ENCODE measurements around the gene SMIM27.
"Not testable (repeated sequence)": the region's sequence is repeated elsewhere in the genome, so short reads cannot be mapped to it uniquely, and the experiment has no call there.

Gene SMIM27

GRCh38 chr9:32552172-32552872, at the start of gene SMIM27, which contains the start of gene TOPORS:
TSS of gene SMIM27 (plus strand) at chr9:32552327. CDS start at chr9:32552435, 108 bp downstream.
TSS of gene TOPORS (minus strand) at chr9:32552586. CDS start at chr9:32552436, 150 bp downstream.
- Histone ChIP-seq H3K27me3 (no peaks in the 10 kb centered on the region), H4K20me1 (peaks cover 32 to 41% (median 35%) of the 10 kb centered on the region in 11 experiments), H3K9ac (peak within 1 kb of the TSS; percentile 88 to 97 (median 94)), H3K4me1 (peaks cover 34 to 54% (median 41%) of the 10 kb centered on the region in 10 experiments), H3K36me3 (peaks cover 9 to 27% (median 21%) of the 10 kb centered on the region in 11 experiments; a peak in 21 of 22 replicates), H3K27ac (peak within 1 kb of the TSS; percentile 86 to 98 (median 95)), H3K9me3 (replicated peaks in 1 of 11) (no peaks in the 10 kb centered on the region), H3K4me3 (peak within 1 kb of the TSS; percentile 69 to 96 (median 87)), H3K4me2 (peak within 1 kb of the TSS; percentile 83 to 95 (median 93))
- TF ChIP-seq Cebpa-rat (IDR thresholded peaks at IDR 0.05): peak in 4 of 11 experiments; percentile 11 to 57 (median 30); a peak in 3 of 22 replicates

- TF ChIP-seq Cebpa-rat (IDR thresholded peaks at IDR 0.05): no peak
- peaks cover 18 to 46% (median 28%) of the 10 kb centered on the region in 11 experiments for H3K36me3 ChIP-seq
- 0 out of 22 replicates have a peak, but pooled peaks cover 0 to 5% (median 0%) of the 10 kb centered on the region in 11 experiments for H4K20me1 ChIP-seq
- H3K4me1 ChIP-seq: no peaks in the 10 kb centered on the region
- H3K4me3 ChIP-seq: no peak overlapping the region
- H3K27me3 ChIP-seq: no peaks in the 10 kb centered on the region
- no peak overlapping the region for H3K4me2 ChIP-seq
- peaks cover 0 to 6% (median 0%) of the 10 kb centered on the region in 11 experiments; a peak in 4 of 22 replicates for H3K9me3 ChIP-seq (replicated peaks in 1 of 11)
- no peak overlapping the region for H3K9ac ChIP-seq
- H3K27ac ChIP-seq: no peak overlapping the region
Measured at GRCh38 chr9:32502464-32502863, 49.7 kb upstream of the SMIM27 start.

DNA sequence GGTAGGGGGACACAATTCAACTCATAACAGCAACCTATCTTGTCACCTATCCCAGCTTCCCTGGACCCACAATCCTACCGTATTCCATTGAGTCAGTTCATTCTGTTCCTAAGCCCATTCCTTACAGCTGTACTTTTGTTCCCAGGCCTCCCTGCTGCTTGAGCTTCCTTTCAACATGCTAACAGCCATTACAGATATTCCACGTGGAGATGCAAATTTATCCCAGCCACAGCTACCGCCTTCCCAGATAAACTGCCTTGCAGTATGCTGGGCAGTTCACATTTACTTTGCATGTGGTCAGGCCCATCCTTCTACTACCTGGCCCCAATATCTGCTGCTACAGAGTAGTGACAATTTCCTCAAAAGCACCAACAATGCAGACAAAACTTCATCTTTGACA, 49.1 kb upstream of the SMIM27 start:
- Histone ChIP-seq H3K9ac (no peak overlapping the region), H3K4me1 (no peaks in the 10 kb centered on the region), H3K9me3 (replicated peaks in 1 of 11) (peaks cover 0 to 6% (median 0%) of the 10 kb centered on the region in 11 experiments; a peak in 4 of 22 replicates), H3K27me3 (no peaks in the 10 kb centered on the region), H3K36me3 (peaks cover 15 to 41% (median 23%) of the 10 kb centered on the region in 11 experiments), H3K4me3 (no peak overlapping the region), H3K27ac (no peak overlapping the region), H3K4me2 (no peak overlapping the region), H4K20me1 (peaks cover 0 to 7% (median 0%) of the 10 kb centered on the region in 11 experiments; a peak in 1 of 22 replicates)
- no peak for TF ChIP-seq Cebpa-rat (IDR thresholded peaks at IDR 0.05)

GRCh38 chr9:32508728-32509127, 43.4 kb upstream of the SMIM27 start:
- Histone ChIP-seq H3K4me1 (no peaks in the 10 kb centered on the region), H3K9me3 (replicated peaks in 1 of 11) (peaks cover under 1 to 13% (median 7%) of the 10 kb centered on the region in 11 experiments; a peak in 14 of 22 replicates), H3K9ac (no peak overlapping the region), H3K4me2 (no peak overlapping the region), H3K27ac (no peak overlapping the region), H3K4me3 (no peak overlapping the region), H3K36me3 (peaks cover 0 to 10% (median 0%) of the 10 kb centered on the region in 11 experiments; a peak in 1 of 22 replicates), H3K27me3 (no peaks in the 10 kb centered on the region), H4K20me1 (peaks cover 0 to 5% (median 0%) of the 10 kb centered on the region in 11 experiments; a peak in 1 of 22 replicates)
- TF ChIP-seq Cebpa-rat (IDR thresholded peaks at IDR 0.05): no peak

- H3K4me1 ChIP-seq: no peaks in the 10 kb centered on the region
- H3K27me3 ChIP-seq: no peaks in the 10 kb centered on the region
- peaks cover 23 to 44% (median 35%) of the 10 kb centered on the region in 11 experiments for H3K36me3 ChIP-seq
- no peak overlapping the region for H3K4me3 ChIP-seq
- H4K20me1 ChIP-seq: no peaks in the 10 kb centered on the region; a peak in 1 of 22 replicates
- H3K27ac ChIP-seq: no peak overlapping the region
- TF ChIP-seq Cebpa-rat (IDR thresholded peaks at IDR 0.05): no peak
- no peak overlapping the region for H3K4me2 ChIP-seq
- no peak overlapping the region for H3K9ac ChIP-seq
- H3K9me3 ChIP-seq (replicated peaks in 1 of 11): peaks cover 51 to 80% (median 74%) of the 10 kb centered on the region in 11 experiments
Measured at GRCh38 chr9:32516241-32516640, 35.9 kb upstream of the SMIM27 start.

GRCh38 chr9:32518276-32518675, 33.9 kb upstream of the SMIM27 start:
- H3K36me3 ChIP-seq: peaks cover 26 to 54% (median 37%) of the 10 kb centered on the region in 11 experiments
- TF ChIP-seq Cebpa-rat (IDR thresholded peaks at IDR 0.05): no peak
- peaks cover 48 to 92% (median 85%) of the 10 kb centered on the region in 11 experiments for H3K9me3 ChIP-seq (replicated peaks in 1 of 11)

GRCh38 chr9:32523910-32524309, 28.2 kb upstream of the SMIM27 start:
- Histone ChIP-seq H3K36me3 (peaks cover 16 to 33% (median 19%) of the 10 kb centered on the region in 11 experiments), H3K4me3 (no peak overlapping the region), H3K27ac (no peak overlapping the region), H3K9ac (no peak overlapping the region), H3K4me1 (peaks cover 20 to 29% (median 25%) of the 10 kb centered on the region in 10 experiments), H3K9me3 (replicated peaks in 1 of 11) (peaks cover 21 to 43% (median 38%) of the 10 kb centered on the region in 11 experiments; a peak in 21 of 22 replicates), H3K27me3 (no peaks in the 10 kb centered on the region), H4K20me1 (no peaks in the 10 kb centered on the region; a peak in 1 of 22 replicates), H3K4me2 (peak overlapping the region; percentile 5 to 99 (median 90); a peak in 14 of 22 replicates)
- TF ChIP-seq Cebpa-rat (IDR thresholded peaks at IDR 0.05): no peak

More at GRCh38 chr9:32518276-32518675, 33.9 kb upstream of the SMIM27 start:
- Histone ChIP-seq H3K4me3 (no peak overlapping the region; a peak in 1 of 20 replicates), H4K20me1 (no peaks in the 10 kb centered on the region; a peak in 1 of 22 replicates), H3K27me3 (no peaks in the 10 kb centered on the region), H3K9ac (no peak overlapping the region), H3K4me2 (no peak overlapping the region), H3K4me1 (peaks cover 0 to under 1% (median 0%) of the 10 kb centered on the region in 10 experiments; a peak in 2 of 20 replicates), H3K27ac (no peak overlapping the region)

- H3K4me1 ChIP-seq: peaks cover 20 to 29% (median 25%) of the 10 kb centered on the region in 10 experiments
- H3K4me3 ChIP-seq: peak overlapping the region; percentile 65 to 85 (median 76)
- peak overlapping the region; percentile 77 to 99 (median 91) for H3K4me2 ChIP-seq
- H3K27ac ChIP-seq: peak overlapping the region in 1 of 11 experiments; percentile 74; a peak in 2 of 22 replicates
- H3K27me3 ChIP-seq, H4K20me1 ChIP-seq: not testable (repeated sequence)
- H3K9me3 ChIP-seq (replicated peaks in 1 of 11): peaks cover 15 to 37% (median 31%) of the 10 kb centered on the region in 11 experiments; a peak in 21 of 22 replicates
- peaks cover 11 to 27% (median 13%) of the 10 kb centered on the region in 11 experiments; a peak in 18 of 22 replicates for H3K36me3 ChIP-seq
- H3K9ac ChIP-seq: peak overlapping the region in 10 of 11 experiments; percentile 70 to 85 (median 78); a peak in 17 of 22 replicates
Measured at GRCh38 chr9:32524558-32524891, 27.6 kb upstream of the SMIM27 start.
